ENCODE results near the gene CHMP5. TPM values are rescaled to one million over a fixed set of nuclear protein-coding genes. Genes with fewer than 3 reads are reported as not detected.
A peak's percentile ranks its signal among the peaks of the same experiment; 100 is the strongest.

The CHMP5 gene
- total RNA-seq, result 56.9 TPM
- long read RNA-seq, transcript CHMP5-201 (8 exons, 1,477 nt), result major isoform, 84 of 85 reads
- long read RNA-seq, partial matches to known transcripts, result 0 of 85 reads
- long read RNA-seq, other reads (novel, unspliced or antisense), result 1 of 85 reads

DNA sequence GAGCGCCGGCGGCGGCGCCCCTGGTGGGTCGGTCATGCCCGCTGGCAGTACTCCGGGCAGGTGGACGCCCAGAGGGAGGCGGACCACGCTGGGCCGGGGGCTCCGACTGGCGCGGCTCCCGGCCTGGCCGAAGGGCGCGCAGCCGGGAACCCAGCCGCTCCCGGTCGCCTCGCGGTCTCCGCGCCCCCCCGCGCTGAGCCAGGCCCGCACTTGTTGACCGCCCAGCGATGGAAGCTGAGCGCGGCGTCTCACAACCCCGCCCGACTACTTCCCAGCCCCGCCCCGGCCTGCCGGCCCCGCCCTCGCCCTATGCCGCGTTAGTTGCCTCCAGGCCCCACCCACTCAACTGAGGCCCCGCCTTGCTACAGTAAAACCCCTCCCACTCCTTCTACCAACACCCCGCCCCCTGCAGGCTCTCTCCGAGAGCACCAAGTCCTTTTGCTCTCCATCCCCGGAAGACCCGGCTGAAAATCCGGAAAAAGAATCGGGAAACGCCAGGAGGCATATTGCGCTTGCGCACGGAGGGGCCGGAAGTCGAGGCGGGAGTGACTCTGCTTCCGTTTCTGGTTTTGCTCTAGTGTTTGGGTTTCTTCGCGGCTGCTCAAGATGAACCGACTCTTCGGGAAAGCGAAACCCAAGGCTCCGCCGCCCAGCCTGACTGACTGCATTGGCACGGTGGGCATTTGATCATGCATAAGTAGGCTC lies at the start of gene CHMP5, which contains the start of gene BAG1:
Gene CHMP5, plus strand, starts transcription at position 577 of the 705 bp plus-strand sequence. Its CDS starts 30 bp downstream, at position 607.
Gene BAG1, minus strand, starts transcription at position 236 of the 705 bp plus-strand sequence.
- Histone ChIP-seq H3K4me1 (peaks cover 53% of the 10 kb centered on the region), H3K9me3 (replicated peaks) (no peaks in the 10 kb centered on the region), H3K27me3 (ENCODE audit: low read depth) (no peaks in the 10 kb centered on the region), H3K4me3 (peak within 1 kb of the TSS; percentile 79), H3K36me3 (peaks cover 64% of the 10 kb centered on the region), H3K27ac (replicated peaks) (peak within 1 kb of the TSS; percentile 96)
- peak; percentile 100 for DNase-seq
- TF ChIP-seq, protein P1, sequence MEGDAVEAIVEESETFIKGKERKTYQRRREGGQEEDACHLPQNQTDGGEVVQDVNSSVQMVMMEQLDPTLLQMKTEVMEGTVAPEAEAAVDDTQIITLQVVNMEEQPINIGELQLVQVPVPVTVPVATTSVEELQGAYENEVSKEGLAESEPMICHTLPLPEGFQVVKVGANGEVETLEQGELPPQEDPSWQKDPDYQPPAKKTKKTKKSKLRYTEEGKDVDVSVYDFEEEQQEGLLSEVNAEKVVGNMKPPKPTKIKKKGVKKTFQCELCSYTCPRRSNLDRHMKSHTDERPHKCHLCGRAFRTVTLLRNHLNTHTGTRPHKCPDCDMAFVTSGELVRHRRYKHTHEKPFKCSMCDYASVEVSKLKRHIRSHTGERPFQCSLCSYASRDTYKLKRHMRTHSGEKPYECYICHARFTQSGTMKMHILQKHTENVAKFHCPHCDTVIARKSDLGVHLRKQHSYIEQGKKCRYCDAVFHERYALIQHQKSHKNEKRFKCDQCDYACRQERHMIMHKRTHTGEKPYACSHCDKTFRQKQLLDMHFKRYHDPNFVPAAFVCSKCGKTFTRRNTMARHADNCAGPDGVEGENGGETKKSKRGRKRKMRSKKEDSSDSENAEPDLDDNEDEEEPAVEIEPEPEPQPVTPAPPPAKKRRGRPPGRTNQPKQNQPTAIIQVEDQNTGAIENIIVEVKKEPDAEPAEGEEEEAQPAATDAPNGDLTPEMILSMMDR (IDR thresholded peaks at IDR 0.05; ENCODE audit: borderline replicate concordance), result peak; percentile 53
- intact Hi-C loops (cut with micrococcal nuclease), result no loop called here

DNA sequence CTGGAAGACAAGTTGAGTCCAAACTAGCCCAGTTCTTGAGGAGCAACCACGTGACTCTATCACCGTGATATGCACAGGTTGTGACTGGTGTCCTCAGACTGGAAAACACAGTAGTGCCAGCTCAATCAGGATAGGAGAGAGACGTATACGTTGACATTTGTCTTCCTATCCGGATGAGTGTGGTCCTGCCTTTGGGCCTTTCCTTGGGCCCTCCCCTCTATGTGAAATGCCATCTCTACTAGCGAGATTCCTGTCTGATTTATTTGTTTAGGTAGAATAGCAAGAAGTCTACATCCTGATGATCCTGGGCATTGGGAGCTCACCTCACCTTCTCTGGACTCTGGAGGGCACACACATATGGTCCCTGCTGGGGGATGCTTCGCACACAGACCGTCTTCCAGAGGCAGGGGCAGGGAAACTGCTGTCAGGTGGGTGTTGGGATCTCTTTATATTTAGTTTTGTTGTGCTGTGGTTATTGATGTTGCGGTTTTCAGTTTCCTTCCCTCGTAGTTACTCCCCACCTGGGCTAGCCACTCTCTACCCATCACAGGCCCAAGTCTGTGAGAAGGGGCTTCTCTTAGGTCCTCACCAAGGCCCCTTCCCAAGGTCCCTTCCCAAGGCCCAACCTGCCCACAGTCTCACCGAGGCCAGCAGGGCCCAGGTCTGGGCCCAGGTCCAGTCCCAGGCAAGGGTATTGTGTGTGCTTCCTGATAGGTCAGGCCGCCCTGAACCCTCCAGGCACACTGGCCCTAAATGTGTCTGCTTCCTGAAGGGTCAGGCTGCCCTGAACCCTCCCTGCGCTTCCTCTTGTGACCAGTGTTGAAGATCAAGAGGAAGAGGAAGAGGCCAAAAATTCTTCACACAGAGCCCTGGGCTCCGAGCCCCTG lies 43.9 kb upstream of the CHMP5 start:
- no peak for DNase-seq
- H3K36me3 ChIP-seq, result no peaks in the 10 kb centered on the region
- H3K27ac ChIP-seq (replicated peaks), result no peak overlapping the region
- H3K4me3 ChIP-seq, result no peak overlapping the region
- peaks cover 4% of the 10 kb centered on the region for H3K4me1 ChIP-seq
- TF ChIP-seq, protein P1 (IDR thresholded peaks at IDR 0.05; ENCODE audit: borderline replicate concordance), result no peak
- intact Hi-C loops (cut with micrococcal nuclease), result no loop called here
- no peaks in the 10 kb centered on the region for H3K9me3 ChIP-seq (replicated peaks)
- no peaks in the 10 kb centered on the region for H3K27me3 ChIP-seq (ENCODE audit: low read depth)

DNA sequence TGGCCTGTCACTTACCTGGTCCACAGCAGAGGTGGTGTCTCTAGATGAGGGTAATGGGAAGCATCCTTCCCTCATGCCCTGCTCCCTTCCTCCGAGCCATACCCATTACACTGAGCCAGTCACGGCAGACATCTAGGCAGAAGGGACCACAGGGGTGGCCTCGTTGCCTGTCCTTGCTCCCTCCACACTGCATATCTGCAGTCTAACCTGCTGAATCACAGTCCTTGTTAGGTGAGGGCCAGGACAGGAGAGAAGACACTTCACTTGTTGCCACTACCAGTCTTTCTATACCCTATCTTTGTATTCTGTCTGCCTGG lies 43.3 kb upstream of the CHMP5 start:
- Histone ChIP-seq H3K4me1 (peaks cover 4% of the 10 kb centered on the region), H3K4me3 (no peak overlapping the region), H3K27me3 (ENCODE audit: low read depth) (no peaks in the 10 kb centered on the region), H3K9me3 (replicated peaks) (no peaks in the 10 kb centered on the region), H3K36me3 (no peaks in the 10 kb centered on the region), H3K27ac (replicated peaks) (no peak overlapping the region)
- TF ChIP-seq, protein P1 (IDR thresholded peaks at IDR 0.05; ENCODE audit: borderline replicate concordance), result no peak
- no peak for DNase-seq
- intact Hi-C loops (cut with micrococcal nuclease), result no loop called here

DNA sequence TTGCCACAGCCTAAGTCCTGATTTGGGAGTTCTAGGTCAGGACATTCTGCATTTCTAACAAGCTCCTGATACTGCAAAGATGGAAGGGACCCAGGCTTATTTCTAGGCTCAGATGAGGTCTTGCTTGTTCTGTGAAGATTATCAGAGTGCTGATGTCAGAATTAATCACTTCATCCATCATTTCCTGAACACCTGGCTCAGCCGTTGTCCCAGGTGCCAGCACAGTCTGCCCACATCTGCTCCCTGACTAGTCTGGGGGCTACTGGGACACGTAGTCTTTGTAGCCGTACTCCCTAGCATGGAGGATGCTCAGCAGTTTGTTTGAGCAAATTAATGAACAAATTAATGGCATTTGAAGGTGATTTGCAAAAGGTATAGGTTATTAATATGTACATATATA lies 42.8 kb upstream of the CHMP5 start:
- Histone ChIP-seq H3K4me3 (no peak overlapping the region), H3K4me1 (peaks cover 4% of the 10 kb centered on the region), H3K36me3 (no peaks in the 10 kb centered on the region), H3K9me3 (replicated peaks) (no peaks in the 10 kb centered on the region), H3K27me3 (ENCODE audit: low read depth) (no peaks in the 10 kb centered on the region), H3K27ac (replicated peaks) (no peak overlapping the region)
- intact Hi-C loops (cut with micrococcal nuclease), result no loop called here
- DNase-seq, result no peak
- TF ChIP-seq, protein P1 (IDR thresholded peaks at IDR 0.05; ENCODE audit: borderline replicate concordance), result no peak

DNA sequence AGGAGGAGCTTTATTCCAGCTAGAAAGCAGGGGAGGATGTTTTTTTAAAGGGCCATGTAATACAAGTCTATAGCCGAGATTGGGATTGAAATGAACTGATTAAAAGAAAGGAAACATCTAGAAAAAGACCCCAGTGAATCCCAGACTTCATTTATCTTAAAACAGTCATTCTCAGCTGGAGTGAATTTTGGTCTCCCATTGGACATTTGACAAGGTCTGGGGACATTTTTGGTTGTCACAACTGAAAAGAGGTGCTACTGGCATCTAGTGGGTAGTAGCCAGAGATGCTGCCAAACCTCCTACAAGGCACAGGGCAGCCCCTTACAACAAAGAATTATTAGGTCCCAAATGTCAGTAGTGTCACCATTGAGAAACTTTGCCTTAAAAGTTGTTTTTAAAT lies 41.2 kb upstream of the CHMP5 start:
- intact Hi-C loops (cut with micrococcal nuclease), result no loop called here

More for the DNA sequence above, 41.2 kb upstream of the CHMP5 start:
- TF ChIP-seq, protein P1 (IDR thresholded peaks at IDR 0.05; ENCODE audit: borderline replicate concordance), result peak; percentile 26
- Histone ChIP-seq H3K27ac (replicated peaks) (no peak overlapping the region), H3K4me1 (peaks cover 4% of the 10 kb centered on the region), H3K27me3 (ENCODE audit: low read depth) (no peaks in the 10 kb centered on the region), H3K4me3 (no peak overlapping the region), H3K9me3 (replicated peaks) (no peaks in the 10 kb centered on the region), H3K36me3 (no peaks in the 10 kb centered on the region)
- no peak for DNase-seq
